Measurements from ENCODE around the gene ABCG1.

Gene ABCG1

DNA sequence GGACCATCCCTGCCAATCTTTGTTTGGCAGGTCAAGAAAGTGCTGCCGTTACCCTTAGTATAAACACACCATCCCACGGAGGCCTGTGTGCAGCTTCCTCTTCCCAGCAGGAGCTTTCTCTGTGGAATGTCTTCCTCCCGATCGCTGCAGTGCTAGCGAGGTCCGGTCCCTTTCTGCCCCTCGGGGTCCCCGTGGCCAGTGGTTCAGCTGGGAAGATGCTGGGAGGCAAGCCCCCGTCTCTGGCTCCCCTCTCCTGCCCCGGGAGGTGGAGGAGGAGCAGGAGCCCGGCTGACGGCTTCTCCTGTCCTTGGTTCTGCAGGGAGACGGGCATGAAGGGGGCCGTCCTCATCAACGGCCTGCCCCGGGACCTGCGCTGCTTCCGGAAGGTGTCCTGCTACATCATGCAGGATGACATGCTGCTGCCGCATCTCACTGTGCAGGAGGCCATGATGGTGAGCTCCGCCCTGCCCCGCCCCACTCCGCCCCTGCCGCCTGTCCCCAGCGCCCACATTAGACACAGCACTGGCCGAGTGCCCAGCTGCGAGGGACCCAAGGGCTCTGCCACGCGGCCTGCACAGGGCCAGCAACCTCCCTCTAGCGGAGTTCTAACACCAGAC is 54.2 kb downstream of the ABCG1 start:
- DNase-seq = no peak

DNA sequence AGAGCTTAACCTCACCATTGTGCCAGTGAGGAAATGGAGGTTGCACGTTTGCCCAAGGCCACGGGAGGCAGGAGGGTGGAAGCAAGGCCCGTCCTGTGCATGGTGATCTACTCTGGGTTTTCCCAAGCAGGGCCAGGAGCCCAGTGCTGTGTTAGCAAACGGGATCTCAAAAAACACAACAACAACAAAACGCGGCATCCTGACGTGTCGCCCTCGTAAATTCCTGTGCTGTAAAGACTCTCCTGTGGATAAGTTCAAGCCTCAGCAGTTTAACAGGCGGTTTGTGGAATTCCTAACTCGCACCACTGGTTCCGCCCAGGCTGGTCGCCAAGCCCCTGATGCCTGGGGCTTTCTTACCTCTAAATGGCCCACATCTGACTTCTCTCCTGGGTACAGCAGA is 57.1 kb downstream of the ABCG1 start:
- DNase-seq = no peak

- DNase-seq = no peak
These were observed 57.7 kb downstream of the ABCG1 start for GRCh38 chr21:42276526-42277154.

- DNase-seq = no peak
These were observed 58.7 kb downstream of the ABCG1 start for GRCh38 chr21:42277593-42277992.

GRCh38 chr21:42278451-42279149 is 59.7 kb downstream of the ABCG1 start:
- DNase-seq = no peak

- DNase-seq = no peak
These were observed 60.5 kb downstream of the ABCG1 start for GRCh38 chr21:42279341-42279871.

- DNase-seq = no peak
These were observed 60.9 kb downstream of the ABCG1 start for GRCh38 chr21:42279888-42280287.

DNA sequence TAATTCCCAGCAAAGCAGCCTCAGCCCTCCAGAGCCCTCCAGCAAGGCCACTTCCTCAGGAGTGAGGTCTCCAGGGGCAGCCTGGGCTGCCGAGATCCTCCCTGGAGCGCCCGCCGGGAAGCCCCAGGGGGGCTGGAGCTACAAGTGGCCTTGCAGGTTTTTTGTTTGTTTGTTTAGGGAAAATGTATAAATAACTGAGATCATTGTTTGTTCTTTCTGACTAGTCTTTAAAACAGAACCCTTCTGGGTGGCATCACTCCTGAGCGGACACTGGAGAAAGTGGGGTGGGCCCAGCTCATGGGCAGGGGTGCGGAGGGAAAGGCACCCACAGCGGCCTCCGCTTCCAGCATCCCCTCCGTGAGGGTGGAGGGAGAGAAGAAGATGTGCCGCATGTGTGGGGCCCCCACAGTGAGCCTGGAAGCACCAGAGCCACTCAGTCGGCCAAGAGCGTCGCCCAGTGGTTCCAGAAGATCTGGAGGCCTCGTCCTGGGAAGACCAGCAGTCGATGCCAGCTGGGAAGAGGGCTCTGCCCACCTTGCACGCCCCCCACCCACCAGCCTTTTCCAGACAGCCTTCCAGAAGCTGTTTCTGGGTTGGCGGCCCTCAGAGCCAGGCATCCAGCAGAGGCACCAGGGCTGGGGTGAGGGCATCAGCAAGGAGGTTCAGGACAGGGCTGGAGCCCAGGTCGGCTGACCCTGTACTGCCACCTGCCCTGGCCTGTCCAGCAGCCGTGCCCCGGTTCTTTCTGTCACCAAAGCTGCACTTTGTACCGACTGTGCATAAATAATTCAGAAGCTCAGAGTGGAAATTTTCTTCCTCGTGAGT is 61.6 kb downstream of the ABCG1 start:
- DNase-seq = no peak

GRCh38 chr21:42281181-42281680 is 62.3 kb downstream of the ABCG1 start:
- no peak for DNase-seq

DNA sequence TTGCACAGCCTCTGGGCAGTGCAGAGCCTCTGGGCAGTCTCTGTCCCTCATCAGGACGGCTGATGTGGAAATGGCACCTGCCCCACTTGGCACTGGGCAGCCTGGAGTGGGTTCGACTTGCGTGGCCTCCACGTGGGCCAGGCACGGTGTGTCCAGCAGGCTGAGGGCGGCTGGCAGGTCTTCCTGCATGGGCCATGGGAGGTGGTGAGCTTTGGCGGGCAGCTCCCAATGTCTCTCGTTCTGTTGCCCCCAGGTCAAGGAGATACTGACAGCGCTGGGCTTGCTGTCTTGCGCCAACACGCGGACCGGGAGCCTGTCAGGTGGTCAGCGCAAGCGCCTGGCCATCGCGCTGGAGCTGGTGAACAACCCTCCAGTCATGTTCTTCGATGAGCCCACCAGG is 63.1 kb downstream of the ABCG1 start:
- DNase-seq = no peak

DNA sequence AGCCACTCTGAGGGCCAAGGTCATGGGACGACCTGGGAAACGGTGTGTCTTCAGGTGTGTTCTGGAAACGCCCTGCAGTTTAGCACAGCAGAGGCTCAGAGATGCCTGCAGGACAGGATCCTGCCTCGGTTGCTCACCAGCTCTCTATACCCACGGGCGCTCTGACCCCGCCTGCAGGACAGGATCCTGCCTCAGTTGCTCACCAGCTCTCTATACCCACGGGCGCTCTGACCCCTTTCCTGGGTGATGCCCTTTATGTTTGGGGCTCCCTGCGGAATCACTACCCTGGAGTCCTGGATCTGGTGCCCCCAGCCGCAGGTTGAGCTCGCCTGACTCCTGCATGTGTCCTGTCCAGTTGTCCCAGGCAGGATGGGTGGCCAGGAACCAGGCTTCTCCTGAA is 63.8 kb downstream of the ABCG1 start:
- DNase-seq = no peak

GRCh38 chr21:42285569-42286245 is 66.8 kb downstream of the ABCG1 start:
- no peak for DNase-seq

DNA sequence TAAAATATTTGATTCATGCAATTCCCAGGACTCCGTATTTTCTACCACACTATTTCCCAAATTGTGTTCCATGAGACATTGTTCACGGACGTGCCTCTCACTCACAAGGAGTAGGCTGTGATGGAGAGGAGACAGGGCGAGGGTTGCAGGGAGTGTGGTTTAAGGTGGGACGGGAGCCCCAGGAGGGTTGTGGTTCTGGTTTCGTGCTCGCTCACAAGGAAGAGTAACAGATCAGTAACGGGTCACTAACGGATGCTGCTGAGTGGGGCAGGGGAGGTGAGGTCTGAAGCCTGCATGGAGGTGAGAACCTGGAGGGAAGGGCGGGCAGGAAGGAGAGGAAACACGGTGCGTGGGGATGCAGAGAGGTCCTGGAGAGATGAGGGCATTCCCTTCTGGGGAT is 67.5 kb downstream of the ABCG1 start:
- DNase-seq = no peak

DNA sequence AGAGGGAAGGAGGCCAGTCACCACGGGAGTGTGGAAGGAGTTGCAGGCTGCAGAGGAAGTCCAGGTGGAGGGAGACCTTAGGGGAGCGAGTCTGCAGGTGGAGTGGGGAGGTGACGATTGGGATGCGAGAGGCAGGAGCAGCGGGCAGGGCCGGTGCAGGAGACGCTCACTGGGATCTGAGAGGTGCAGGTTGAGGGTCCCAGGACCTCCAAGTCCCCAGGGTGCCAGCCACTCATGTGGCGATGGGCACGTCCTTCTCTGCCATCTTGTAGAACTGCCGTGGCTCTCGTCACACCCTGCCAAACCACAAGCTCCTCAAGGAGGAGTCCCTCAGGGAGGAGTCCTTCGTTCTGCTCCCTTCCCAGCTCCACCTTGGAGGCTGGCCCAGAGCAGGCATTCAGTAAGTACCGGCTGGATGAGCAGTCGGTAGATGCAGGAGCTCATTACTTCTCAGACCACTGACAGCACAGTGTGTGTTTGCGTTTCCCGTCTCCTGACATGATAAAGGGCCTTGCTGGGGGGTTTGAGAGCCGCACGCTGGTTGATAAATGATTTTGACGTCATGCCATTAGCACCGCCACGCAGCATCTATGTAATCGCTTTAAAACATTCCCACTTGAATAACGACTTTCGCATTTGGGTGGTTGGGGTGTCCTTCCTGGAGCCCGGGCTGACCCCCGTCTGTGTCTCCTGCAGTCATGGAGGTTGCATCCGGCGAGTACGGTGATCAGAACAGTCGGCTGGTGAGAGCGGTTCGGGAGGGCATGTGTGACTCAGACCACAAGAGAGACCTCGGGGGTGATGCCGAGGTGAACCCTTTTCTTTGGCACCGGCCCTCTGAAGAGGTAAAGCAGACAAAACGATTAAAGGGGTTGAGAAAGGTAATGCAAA is 68.5 kb downstream of the ABCG1 start:
- no peak for DNase-seq

- DNase-seq = no peak
These were observed 70.0 kb downstream of the ABCG1 start for GRCh38 chr21:42288962-42289361.

DNA sequence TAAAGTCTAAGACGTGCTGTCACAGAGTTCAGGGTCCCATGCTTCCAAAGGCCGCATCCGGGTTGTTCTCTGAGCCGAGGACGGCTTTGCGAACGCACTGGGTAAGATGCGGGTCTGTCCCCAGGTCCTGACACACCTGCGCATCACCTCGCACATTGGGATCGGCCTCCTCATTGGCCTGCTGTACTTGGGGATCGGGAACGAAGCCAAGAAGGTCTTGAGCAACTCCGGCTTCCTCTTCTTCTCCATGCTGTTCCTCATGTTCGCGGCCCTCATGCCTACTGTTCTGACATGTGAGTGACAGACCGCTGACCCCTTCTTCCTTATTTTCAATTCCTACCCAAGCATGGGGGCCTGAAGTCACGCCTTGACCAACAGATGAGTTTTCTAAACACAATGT is 71.0 kb downstream of the ABCG1 start:
- DNase-seq = no peak

- DNase-seq = no peak
These were observed 71.6 kb downstream of the ABCG1 start for GRCh38 chr21:42290505-42290904.

DNA sequence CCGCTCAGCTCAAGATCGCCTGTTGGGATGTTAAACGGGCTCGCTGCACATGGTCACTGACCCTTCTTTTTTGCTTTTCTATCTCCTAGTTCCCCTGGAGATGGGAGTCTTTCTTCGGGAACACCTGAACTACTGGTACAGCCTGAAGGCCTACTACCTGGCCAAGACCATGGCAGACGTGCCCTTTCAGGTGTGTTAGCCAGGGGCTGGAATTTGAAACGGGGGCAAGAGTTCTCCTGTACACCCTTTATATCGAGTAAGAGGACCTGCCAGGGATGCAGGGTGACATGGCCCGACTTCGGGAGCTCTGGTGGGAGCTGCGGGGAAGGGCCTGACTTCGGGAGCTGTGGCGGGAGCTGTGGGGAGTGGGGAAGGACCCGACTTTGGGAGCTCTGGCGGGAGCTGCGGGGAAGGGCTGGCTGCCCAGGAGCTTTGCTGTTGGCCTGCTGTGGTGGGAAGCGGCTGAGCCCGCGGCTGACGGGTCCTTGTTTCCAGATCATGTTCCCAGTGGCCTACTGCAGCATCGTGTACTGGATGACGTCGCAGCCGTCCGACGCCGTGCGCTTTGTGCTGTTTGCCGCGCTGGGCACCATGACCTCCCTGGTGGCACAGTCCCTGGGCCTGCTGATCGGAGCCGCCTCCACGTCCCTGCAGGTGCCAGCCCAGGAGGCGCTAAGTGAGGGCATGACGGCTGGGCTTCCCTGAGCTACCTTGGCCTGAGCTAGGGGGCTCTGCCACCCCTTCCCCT is 72.2 kb downstream of the ABCG1 start:
- DNase-seq = no peak

DNA sequence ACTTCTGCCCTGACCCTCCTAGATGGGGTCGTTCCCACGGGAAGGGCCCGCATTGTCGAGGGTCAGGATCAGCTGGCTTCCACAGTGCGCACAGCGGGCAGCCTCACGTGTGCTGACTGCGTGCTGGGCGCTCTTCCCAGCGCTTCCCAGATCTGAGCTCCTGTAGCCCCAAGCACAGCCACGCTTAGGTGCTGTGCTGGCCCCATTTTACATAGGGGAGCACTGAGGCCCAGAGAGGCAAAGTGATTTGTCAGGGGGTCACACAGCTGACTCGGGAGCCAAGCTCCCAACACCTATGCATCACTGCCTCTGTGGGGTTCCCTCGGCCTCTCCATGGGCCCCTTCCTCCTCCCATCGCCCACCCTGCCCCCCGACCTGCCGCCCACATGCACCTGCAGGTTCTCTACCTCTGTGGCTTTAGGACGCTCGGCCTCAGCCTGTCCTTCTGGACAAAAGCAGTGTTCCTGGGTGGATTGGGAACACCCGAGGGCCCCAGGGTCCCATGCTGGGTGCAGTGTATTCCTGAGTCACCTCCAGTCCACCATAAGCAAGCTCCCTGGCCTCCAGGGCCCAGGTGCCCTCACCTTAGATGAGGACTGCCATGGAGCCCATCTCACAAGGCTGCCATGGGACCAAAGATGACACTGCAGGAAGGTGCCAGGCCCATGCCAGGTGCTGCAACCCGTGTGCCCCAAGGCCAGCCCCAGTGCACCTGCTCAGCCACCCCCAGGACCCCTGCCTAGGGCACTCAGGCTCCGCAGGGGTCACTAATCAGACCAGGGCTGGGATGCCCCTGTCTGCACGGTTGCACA is 73.0 kb downstream of the ABCG1 start:
- no peak for DNase-seq
